Activated T-cell treated with anti-CD3 and anti-CD28 coated beads, Interleukin-2, amount 50 U/mL, for 1 hour (primary cell): ENCODE measurements around the gene BACH2.
"Not testable (repeated sequence)": the region's sequence is repeated elsewhere in the genome, so short reads cannot be mapped to it uniquely, and the experiment has no call there.

Source experiments
- DNase-seq: peaks from one replicate; pipeline ENCODE4 v3.0.0-alpha.2; 2020

BACH2 gene

DNA sequence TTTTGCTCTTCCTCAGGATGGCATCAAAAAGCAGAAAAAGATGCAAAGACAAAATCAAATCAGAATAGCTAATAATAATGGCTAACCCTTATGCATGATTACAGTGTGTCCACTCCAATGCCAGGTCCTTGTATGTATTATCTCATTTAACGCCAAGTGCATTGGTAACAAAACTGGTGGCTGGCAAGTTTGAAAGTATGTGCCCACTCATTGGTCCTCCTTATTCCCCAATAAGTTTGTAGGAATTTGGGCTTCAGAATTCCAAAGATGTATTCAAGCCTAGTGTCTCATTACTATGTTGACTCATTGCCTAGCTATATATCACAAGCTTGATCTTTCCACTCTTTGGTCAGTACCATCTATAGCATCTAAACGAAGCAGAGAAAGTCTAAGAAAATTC is 205.8 kb downstream of the BACH2 start:
- no peak for DNase-seq

DNA sequence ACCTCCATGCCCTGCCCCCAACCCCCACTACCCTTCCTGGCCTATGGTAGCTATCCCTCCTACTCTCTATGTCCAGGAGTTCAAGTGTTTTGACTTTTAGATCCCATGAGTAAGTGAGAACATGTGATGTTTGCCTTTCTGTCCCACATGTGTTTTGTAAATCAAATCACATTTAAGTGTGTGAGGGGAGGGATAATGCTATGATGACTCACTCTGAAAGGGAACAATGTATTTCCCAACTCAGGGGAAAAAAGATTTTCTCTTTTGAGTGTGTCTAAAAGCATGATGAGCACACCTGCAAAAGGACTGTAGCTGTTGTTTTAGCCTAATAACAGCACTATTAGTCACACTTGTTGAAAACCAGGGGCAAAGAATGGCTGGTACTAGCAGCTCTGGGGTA is 208.6 kb downstream of the BACH2 start:
- DNase-seq = no peak

DNA sequence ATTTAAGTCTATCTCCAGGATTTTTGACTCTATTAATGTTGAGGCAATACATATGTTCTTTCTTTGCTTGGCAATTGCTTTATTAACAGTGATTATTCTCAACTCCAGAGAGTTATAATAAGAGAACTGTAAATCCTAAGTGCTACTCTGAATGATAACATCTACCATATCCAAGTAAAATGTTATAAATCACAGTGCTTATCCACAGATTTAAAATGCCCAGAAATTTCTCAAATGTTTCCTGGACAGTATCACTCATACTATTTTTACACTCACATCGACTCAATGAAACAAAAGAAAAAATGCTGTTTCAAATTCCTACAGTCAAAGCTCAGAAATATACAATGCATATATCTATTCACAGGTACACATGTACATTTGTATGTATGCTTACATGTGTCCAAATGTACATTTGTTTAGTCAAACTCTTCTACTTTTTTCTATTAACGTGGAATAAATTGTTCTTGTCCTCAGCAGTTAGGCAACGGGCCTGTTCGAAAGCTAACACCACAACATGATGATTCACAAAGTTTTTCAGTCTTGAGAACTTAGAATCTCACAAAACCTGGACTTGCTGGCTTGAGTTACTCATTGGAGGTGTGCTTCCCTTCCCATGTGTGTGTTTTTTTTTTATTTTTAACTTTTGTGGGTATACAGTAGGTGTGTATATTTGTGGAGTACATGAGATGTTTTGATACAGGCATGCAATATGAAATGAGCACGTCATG is 209.4 kb downstream of the BACH2 start:
- no peak for DNase-seq

DNA sequence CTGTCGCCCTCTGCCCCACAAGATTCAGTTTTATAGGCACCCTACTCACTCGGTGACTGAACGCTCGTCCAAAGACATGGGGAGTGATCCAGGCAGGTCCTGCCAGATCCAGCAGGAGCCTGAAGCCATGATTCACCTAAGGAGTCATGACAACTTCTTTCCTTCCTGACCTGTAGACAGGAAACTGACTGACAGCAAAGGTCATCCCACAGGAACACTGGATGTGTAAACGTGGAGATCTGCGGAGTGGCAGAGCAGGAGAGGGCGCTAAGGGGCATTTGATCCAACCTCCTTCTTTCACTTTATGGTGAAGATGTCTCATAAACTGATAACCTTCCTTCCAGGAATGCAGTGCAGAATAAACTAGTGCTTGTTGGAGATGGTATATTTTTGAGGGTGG is 210.1 kb downstream of the BACH2 start:
- no peak for DNase-seq

DNA sequence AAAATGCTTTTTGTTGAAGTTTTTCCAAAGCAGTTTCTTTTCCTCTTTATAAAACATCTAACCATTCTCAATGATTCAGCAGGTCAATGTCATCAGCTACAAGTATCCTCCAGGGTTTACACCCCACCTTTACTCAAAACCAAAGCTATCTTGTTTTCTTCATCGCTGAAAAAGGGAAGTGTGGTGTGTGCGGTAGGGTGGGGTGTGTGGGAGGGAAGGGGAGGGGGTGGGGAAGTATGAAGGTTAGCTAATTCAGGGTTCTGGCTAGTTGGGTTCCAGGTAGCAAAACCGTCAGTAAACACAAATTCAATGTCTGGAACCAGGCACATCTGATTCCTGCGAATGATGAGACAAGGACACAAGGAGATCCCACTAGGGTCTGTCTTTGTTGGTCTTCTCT is 212.8 kb downstream of the BACH2 start:
- no peak for DNase-seq

DNA sequence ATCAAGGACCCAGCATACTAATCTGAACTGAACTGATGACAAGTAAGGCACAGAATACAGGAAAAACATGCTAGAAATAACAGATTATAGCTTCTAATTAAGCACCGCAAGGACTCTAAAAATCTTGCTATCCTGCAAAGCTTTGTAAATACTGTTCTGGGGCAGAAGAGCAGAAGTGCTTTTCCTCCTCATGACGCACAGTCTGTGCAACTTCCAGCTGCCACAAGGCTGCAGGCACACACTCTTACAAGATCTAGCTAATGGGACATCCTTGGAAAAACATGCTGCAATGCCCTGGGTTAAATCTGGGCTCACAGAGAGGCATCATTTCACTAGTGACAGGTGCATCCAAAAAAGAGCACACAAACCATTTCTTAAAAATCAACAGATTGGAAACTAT is 213.8 kb downstream of the BACH2 start:
- DNase-seq = no peak

DNA sequence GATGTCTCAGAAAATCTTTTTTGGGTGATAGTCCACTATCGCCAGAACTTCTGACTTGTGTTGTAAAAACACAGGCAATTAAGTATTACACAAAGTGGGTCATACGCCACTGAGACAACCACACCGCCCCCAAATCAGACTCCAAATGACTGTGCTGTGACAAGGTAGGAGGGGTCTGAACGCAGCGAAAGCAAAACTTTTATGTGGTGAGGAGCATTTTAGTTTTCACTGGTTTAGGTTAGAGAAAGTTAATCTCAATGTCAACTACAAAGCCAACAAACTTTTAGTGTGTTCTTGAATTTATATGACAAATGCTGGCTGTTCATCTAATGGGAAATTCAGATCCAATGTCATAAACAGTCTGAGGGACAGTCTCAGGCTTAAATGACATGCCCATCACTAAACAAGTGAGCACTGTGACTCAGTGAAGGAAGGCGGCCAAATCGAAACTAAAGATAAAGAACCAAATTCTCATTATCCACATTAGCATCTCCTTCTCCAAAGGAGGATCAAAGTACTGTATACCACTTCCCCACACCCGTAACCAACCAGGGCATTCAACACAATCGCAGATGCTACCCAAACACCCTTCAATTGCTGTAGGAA is 215.7 kb downstream of the BACH2 start:
- DNase-seq = peak; percentile 61

DNA sequence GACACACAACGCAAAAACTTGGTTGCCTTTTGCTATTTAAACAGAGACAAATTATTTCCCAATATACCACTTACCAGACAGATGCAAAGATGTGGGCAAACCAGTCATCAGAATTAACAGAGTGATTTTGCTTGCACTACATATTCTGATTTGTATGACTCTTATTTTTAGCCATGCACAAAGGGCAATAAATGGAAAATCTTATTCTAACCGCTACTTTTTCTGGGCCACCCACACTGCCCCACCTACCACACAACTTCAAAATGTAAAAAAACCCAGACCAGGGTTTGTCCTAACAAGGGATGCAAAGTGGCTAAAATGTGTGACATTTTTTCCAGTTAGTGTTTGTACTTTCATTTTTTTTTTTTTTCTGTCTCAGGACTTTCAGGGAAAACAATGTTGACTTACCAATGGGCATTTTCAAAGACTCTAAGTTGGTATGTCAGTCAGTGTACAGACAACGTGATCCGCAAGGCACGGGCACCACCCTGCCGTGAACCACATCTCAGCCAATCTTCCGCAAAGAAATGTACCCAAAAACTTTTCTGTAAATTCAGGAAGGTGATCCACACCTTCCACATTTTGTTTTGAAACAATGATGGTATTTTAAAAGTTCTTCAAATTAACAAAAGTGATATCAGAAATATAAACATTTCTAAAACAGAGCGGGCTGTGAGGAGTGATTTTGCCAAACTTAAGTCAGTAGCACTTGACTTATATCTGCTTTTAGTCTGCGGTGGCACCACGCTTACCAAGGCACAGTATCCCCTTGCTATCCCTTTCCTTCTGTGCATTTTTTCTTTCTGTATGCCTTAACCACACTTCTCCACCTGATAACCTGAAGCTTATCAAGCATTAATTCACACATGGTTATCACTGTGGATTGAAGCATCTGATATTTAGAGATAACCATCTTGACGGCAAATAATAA is 216.8 kb downstream of the BACH2 start:
- no peak for DNase-seq

DNA sequence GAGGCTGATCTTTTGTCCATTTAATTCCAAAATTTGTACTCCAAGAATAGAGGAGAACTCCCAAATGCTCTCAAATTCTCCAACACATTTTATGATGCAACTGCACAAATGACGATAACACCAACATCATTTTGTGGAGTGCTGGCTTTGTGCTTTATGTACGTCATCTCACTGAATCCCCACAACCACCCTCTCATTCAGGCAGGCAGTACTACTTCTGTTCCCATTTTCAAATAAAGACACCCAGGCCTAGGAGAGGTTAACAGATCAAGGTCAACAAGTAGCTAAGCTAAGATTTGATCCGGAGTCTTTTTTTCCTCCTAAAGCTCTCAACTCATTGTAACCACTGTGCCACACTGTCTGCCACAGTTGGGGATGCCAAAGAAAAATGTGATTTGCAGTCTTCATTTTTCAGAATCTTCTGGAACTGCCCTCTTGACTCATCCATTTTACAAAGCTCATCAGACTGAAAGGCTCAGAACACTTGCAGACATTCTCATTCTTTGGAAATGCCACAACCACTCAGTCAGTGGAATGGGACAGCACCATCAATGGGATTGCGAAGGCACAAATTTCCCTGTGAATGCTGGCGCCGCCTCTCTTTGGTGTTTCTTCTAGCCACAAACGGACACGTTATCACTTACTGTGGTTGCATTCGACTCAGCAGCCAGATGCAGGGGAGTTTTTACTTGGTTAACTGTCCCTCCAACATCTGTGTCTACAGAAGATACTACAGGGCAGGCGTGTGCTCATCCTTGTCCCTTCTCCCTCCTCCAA is 217.9 kb downstream of the BACH2 start:
- DNase-seq = peak; percentile 51

DNA sequence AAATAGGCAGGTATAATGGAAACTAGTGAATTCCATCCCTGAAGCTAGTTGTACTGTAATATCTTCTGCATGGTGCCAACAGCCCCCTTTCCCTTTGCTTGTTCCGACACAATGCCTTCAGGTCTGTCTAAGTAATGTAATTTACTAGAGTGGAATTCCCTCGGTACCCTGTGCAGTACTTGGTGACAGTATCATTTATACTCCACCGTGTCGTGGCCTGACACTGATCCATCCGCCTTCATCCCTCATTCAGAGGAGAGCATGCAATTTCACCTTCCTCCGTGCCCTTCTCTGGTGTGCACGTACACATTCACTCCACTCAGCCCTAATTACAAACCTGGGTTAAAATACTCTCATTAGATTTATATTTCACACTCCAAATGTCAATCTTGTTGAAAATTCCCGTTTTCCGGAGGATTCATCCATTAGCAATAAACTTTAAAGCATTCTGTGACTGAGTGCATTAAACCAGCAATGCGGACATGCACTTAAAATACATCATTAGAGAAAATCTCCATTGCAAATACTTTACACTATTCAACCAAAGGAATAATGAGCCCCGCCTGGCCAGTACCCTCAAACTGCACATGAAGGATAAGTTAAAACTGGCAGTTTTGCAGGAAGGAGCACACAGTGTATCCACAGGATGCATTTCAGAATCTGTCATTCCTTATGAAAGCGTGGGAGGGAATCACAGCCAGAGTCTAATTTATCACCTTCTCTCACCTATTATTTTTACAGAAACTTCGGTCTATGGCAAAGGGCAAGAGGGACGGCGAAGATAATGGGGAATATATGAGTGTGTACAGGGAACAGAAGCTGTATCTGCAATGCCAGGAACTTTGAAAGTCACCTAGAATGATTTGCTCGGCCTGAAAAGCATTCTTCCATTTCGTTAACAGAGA is 219.9 kb downstream of the BACH2 start:
- no peak for DNase-seq

DNA sequence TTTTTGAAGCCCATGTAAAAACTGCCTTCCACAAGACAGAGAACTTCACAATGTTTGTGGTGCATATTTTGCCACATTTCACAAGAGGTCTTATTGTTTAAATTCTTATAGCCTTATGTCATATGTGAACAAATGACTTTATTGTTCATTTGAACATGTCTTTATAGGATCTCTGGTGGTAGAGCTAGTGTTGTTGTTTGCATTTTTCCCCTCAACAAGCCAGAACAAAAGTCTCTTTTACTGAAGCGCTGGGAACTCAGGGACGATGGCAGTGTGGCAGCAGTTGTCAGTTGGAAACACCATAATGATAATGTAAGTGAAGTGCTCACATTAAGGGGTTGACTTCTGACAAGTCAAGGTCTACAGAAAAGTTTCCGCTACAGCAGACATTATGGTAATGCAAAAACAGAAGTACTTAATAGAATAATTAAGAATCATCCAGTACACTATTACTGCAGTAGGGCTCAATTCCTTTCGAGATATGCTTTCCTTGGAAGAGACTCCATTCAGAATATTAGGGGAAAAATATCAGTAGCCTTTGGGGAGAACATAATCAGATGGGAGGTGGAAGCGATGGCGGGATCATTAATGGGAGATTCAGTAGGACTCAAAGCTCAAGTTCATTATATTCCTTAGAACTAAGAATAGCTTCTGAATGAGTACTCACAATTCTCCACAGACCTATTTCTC is 222.3 kb downstream of the BACH2 start:
- no peak for DNase-seq

DNA sequence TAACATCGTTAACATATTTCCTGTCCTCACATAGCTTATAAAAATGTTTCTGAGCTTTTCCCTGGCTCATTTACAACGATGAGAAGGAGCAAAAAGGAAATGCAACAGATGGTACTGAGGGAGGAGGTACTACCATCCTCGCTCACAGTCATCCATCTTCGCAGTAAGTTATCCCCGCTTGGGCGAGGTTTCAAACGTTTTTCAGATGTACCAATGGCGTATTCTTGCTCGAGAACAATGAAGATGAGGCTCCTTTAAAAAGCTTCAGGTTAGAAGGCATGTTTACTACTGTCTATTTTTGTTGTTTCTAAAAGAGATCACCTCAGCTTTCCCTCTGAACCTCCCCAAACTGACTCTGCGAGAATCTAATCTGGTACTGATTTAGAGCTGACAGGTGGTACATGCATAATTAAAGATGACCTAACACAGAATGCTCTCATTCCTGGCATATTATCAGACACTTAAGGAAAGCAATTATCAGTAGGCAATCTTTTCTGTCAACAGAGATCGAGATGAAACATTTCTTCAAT is 223.6 kb downstream of the BACH2 start:
- no peak for DNase-seq

DNA sequence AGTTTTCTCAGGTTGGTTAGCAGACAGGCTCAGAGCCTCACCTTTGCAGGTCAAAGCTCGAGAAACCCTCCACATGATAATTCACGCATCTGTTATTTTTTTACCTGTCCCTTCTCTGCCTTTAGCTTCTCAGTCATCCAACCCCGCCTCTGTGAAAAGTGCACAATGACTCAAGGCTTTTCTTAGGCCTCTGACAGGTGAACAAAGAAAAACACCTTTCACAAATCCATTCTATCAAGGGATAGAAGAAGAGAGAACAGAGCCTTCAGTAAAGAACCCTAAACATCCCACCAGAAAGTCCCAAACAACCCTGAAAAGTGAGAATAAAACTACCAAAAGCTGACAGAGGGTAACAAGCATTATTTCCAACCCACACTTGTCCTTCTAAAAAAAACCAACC is 224.1 kb downstream of the BACH2 start:
- no peak for DNase-seq

DNA sequence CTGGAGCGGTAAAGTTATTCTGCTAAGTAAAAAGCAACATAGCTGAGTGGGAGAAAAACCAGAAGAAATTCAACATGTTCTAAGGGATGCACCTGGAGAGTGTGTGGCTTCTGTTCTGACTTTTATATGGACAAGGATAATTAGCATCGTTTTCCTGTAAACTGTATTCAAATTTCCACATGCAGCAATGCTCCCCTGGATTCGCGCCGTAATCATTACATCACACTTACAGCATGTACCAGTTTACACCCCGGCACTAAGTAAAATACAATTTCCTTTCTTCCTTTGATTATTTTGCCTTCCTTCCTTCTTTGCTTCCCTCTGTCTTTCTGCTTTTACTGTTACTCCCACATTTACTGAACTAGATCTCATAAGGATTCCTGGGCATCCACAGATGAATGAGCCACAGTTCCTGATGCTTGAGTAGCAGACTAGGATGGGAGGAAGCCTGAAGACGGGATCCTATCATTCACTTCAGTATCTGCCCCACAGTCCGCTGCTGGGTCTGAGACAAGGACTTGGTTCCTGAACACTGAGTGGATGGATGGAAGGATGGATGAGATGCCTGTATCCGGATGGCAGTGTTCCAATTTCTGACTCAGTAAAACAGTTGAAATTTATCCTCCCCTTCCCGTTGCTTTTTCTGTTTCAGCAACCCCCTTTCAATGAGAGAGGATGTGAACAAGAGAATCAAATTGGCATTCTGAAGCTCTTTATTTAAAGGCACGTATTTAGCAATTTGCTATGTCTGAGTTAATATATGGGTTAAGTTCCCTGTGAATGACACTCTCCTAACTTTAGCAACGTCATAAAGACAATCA is 227.7 kb downstream of the BACH2 start:
- DNase-seq = no peak

DNA sequence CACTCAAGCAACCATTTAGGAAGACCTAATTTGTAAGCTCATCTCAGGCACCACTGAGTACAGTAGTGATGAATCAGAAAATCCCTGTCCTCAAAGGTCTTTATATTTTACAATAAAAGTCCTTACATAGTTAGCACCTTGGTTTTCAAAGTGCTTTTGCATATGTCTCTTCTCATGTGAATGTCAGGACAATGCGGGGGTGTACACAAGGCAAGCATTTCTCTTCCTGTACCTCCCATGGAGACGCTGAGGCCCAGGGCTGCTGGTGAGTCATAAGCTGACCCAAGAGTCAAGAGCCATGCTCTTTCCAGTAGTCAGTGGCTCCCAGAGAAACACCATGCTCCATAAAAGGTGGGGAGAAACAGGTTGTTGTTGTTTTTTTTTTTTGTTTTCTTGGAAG is 228.4 kb downstream of the BACH2 start:
- no peak for DNase-seq

DNA sequence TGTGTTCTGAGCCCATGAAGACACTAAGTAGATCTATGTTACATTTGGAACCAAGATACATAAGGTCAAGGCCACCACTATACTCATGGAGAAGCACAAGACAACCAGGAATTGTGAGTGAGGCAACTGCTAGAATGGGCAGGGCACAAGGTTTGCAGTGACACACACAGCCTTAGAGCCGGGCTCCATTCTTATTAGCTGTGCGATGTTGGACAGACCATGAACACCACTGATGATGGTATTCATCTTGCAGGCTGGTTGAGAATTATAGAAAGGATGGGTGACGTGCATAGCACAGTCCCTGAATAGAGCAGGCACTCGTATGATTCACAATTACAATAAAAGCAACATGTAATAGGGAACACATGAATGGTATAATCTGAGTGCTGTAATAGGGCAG is 229.9 kb downstream of the BACH2 start:
- no peak for DNase-seq

DNA sequence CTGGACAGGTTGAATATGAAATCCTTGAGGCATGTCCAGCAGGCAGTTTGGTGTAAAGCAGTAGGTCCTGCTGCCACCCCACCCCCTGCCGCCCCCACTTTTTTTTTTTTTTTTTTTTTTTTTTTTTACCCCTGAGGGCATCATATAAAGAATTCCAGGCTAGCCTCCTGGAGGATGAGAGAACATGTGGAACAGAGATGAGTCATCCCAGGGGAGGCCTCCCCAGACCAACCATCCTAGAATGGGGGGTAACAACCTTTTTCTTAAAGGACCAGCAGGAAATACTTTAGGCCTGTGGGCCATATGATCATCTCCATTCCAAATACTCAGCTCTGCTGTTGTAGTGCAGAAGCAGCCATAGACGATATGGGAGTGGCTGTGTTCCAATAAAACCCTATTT is 231.5 kb downstream of the BACH2 start:
- DNase-seq = no peak

DNA sequence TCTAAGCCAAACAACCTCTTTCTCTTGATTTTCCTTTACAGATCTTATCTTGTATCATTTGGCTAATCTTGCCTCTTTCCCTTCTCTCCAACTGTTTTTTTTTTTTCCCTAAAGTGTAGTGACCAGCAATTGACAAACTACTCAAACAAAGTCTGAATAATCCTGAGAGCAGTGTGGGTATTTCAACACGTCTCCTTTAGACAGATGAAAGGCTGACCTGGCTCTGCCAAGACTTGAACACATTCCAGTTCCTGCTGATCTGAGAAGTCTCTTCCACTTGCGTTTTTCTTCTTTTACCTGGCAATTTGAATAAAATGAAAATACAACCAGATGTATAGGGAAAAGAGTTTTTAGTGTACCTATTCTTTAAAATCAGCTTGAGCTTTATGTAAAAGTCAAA is 234.0 kb downstream of the BACH2 start:
- DNase-seq = no peak

DNA sequence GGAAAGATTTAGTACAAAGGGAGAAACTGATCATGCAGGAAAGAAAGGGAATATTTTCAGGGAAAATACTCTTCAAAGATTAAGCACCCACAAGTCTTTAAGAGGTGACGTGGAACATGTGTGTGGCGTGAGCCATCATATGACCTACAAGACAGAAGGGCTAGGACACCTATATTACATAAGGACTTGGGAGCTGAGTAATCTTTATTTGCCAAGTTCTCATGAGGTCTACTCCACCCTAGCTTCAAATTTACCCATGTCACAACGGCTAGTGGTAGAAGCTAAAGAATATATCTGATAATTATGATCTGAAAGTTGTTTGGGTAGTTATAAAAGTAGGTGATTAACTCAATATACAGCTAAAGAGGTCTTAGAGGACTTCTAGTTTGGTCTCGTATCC is 234.6 kb downstream of the BACH2 start:
- DNase-seq = no peak

DNA sequence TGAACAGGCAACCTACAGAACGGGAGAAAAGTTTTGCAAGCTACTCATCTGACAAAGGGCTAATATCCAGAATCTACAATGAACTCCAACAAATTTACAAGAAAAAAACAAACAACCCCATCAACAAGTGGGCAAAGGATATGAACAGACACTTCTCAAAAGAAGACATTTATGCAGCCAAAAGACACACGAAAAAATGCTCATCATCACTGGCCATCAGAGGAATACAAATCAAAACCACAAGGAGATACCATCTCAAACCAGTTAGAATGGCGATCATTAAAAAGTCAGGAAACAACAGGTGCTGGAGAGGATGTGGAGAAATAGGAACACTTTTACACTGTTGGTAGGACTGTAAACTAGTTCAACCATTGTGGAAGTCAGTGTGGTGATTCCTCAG is 237.5 kb downstream of the BACH2 start:
- not testable (repeated sequence) for DNase-seq
